HG03442 (cell line): Measurements from ENCODE around the gene TRIM29.

ENCODE experiments used
- ATAC-seq: cut with Tn5 transposase; IDR thresholded peaks from one replicate; pipeline ENCODE4 v1.9.1; 2021; ENCODE audit warnings: mild to moderate bottlenecking, moderate library complexity; ENCODE audit not compliant: unreplicated experiment

The TRIM29 gene

DNA sequence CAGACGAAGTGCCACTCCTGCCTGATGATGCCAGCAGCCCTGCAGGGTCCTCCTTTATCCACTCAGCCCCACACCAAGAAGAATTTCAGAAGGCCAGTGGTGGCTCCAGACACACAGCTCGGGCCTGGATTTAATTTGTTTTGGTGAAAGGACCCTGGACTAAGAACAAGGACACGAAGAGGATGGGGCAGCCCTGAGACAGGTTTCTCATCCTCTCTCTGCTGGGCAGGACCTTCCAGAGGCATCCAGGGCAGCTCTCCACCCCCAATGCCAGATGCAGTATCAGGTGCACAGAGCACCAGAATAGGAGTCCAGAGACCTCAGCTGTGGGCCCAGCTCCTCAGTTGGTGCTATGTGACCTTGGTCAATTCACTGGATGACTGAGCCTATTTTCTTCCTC is 72.0 kb downstream of the TRIM29 start:
- ATAC-seq = no peak

GRCh38 chr11:120065176-120065575 is 72.7 kb downstream of the TRIM29 start:
- no peak for ATAC-seq

DNA sequence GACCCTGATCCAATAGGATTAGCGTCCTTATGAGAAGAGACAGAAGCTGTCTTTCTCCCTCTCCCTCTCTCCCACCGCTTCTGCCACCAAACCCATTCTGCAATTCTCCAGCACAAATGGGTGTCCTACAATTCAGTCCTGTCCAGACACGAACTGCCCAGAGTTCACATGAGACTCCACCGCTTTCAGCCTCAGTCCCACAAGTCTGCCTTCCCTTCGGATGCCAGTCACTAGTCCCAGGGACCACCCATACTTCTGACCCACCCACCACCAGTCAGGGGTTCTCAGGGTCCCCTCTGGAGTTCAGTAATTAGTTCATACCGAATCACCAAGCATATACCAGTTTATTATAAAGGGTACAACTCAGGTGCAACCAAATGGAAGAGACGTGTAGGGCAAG is 73.6 kb downstream of the TRIM29 start:
- ATAC-seq = no peak

DNA sequence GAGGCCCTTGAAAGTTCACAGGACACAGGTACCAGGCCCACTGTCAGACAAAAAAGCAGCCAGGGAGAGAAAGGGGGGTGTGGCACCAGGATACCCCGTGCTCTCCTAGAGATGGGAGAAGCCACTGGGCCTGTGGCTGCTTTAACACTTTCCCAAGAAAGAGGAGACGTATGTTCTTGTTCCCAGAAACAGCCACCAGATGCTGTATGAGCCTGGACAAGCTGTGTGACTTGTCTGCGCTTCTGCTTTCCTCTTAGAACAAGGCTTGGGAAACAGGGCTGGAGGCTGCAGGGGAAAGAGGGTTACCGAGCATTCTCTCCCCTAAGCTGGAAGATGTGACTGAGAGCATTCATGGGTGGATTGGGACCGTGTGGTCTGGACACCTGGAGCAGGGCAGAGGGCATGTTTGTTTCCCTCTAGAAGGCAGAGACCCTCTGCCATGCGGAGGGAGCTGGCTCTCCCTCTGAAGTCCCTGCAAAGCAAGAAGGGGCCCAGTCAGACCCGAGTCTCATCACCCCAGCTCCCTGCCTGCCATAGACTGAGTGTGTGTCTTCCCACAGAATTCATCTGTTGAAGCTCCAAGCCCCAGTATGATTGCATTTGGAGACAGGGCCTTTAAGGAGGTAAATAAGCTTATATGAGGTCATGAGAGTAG is 74.1 kb downstream of the TRIM29 start:
- no peak for ATAC-seq

DNA sequence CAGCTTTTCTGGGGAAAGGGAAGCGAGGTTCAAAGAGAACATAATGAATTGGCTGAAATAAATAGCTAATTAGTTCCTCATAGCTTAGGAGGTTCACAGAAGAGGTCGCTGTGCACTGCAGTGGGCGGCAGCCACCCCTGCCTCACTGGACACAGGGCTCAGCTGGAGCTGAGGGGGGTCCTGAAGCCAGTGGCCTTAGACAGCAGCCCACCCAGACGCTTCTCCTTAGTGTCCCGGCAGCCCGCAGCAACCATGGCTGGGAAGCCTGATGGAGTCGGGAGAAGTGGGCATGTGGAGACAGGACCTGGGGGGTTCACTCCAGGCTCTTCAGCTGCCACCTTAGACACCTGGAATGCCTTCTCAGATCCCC is 75.4 kb downstream of the TRIM29 start:
- no peak for ATAC-seq

DNA sequence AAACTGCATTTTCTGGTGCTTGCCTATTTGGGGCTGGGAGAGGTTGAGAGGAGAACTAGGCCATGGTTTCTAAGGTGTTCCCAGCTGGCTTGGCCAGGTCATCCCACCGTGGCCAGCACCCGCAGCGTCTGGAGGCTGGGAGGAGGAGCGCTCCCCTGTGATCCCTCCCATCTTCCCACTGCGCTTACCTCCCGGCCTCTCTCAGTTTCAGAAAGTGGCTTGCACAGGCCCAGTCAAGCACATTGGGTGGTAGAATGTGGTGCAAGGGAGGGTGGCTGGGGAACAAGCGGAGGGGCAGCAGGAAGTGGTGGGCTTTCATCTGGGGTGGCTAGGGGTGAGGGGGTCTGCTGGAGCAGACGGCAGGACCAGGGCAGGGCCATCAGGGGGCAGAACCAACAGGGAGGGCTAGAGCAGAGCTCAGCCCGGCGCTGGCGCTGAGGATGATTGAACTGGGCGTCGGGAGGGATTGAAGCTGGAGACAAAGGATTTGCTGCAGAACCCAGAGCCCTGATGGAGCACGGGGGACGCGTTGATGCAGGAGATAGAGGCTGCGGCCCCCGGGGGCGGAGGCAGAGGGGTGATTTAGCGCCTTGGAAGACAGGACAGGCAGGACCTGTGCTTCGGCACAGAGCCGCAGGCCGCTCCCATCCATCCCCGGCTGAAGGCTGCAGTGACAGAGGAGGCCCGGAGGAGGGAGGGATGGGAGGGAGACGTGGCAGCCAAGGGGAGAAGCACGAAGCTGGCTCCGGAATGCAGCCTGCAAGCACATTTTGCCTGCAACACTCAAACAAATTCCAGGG is 76.0 kb downstream of the TRIM29 start:
- ATAC-seq = no peak
